ACC112 (cell line): ENCODE data around the gene RRBP1.

Experiments
- H2AFZ ChIP-seq: fragments of 200-600 bp; sonication (generic); one replicate; pipeline ENCODE4 v1.6.0; 2017; ENCODE audit warnings: antibody characterized with exemption, low read length; ENCODE audit not compliant: unreplicated experiment
- H3K27ac ChIP-seq: fragments of 200-600 bp; sonication (generic); 2 replicates; pipeline ENCODE4 v1.5.1; 2014; ENCODE audit warnings: low read depth, mild to moderate bottlenecking, antibody characterized with exemption, low read length, moderate library complexity
- H3K27me3 ChIP-seq: fragments of 200-600 bp; sonication (generic); 2 replicates; pipeline ENCODE4 v1.6.1; 2014; ENCODE audit warnings: mild to moderate bottlenecking, antibody characterized with exemption, low read length, moderate library complexity, mixed read lengths; ENCODE audit not compliant: insufficient read depth
- H3K36me3 ChIP-seq: fragments of 200-600 bp; sonication (generic); 2 replicates; pipeline ENCODE4 v1.6.1; 2016; ENCODE audit warnings: mild to moderate bottlenecking, antibody characterized with exemption, low read length, moderate library complexity, mixed read lengths; ENCODE audit not compliant: insufficient read depth
- H3K4me1 ChIP-seq: fragments of 200-600 bp; sonication (generic); one replicate; pipeline ENCODE4 v1.6.1; 2016; ENCODE audit warnings: low read length, mixed read lengths; ENCODE audit not compliant: insufficient read depth, unreplicated experiment, control insufficient read depth
- H3K4me3 ChIP-seq: fragments of 200-600 bp; sonication (generic); 2 replicates; pipeline ENCODE4 v1.5.1; 2014; ENCODE audit warnings: mild to moderate bottlenecking, low read depth, low read length
- H3K79me2 ChIP-seq: fragments of 200-600 bp; sonication (generic); one replicate; pipeline ENCODE4 v1.6.0; 2016; ENCODE audit warnings: low read length; ENCODE audit not compliant: control insufficient read depth, unreplicated experiment, insufficient read depth

Gene RRBP1

DNA sequence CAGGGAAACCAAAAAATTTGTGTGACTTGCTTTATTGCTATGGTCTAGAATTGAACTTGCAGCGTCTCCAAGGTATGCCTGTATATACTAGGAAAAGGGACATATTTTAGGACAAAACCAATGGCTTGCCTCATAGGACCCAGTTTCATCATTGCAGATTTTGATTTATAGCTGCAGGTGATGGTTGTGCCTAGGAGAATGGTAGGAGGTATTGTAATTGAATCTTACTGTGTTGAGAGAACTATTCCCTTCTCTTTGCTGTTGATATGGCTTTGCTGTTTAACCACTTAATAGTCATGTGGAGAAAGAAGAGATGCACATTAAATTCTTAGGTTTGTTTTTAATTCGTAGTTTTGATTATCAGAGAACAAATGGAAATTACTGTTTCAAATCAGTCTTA lies 95.8 kb downstream of the RRBP1 start:
- Histone ChIP-seq H3K4me3 (no peak overlapping the region), H2AFZ (no peak overlapping the region), H3K27ac (no peak overlapping the region), H3K4me1 (peaks cover 34% of the 10 kb centered on the region), H3K79me2 (peaks cover 76% of the 10 kb centered on the region), H3K27me3 (no peaks in the 10 kb centered on the region), H3K36me3 (no peaks in the 10 kb centered on the region)

DNA sequence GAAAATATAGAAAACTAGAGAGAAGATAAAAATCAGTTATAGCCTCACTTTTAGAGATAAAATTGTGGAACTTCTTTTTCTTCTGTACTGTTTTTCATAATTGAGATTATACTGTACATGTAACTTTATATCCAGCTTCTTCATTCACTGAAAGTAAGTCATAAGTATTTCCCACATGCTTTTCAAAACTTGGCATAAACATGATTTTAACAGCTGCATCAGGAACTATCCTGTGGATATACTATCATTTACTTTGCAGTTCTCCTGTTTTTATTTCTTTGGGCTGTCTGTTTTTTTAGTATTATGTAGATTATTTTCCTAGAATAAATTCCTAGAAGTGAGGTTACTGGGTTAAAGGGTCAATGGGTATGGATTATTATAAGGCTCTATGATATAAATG lies 97.4 kb downstream of the RRBP1 start:
- Histone ChIP-seq H3K27me3 (no peaks in the 10 kb centered on the region), H2AFZ (no peak overlapping the region), H3K4me1 (peaks cover 35% of the 10 kb centered on the region), H3K36me3 (no peaks in the 10 kb centered on the region), H3K4me3 (no peak overlapping the region), H3K79me2 (peaks cover 79% of the 10 kb centered on the region), H3K27ac (no peak overlapping the region)

GRCh38 chr20:17583126-17583525 lies 98.9 kb downstream of the RRBP1 start:
- H3K27ac ChIP-seq: no peak overlapping the region
- H2AFZ ChIP-seq: no peak overlapping the region
- H3K4me3 ChIP-seq: no peak overlapping the region
- no peaks in the 10 kb centered on the region for H3K36me3 ChIP-seq
- H3K79me2 ChIP-seq: peaks cover 85% of the 10 kb centered on the region
- no peaks in the 10 kb centered on the region for H3K27me3 ChIP-seq
- peaks cover 33% of the 10 kb centered on the region for H3K4me1 ChIP-seq

- Histone ChIP-seq H3K79me2 (peaks cover 82% of the 10 kb centered on the region), H2AFZ (no peak overlapping the region), H3K4me1 (peaks cover 25% of the 10 kb centered on the region), H3K36me3 (no peaks in the 10 kb centered on the region), H3K27me3 (no peaks in the 10 kb centered on the region), H3K4me3 (no peak overlapping the region), H3K27ac (no peak overlapping the region)
Observed at GRCh38 chr20:17580895-17581294, 101.1 kb downstream of the RRBP1 start.

- H3K4me3 ChIP-seq: no peak overlapping the region
- no peaks in the 10 kb centered on the region for H3K36me3 ChIP-seq
- H3K4me1 ChIP-seq: peaks cover 25% of the 10 kb centered on the region
- H3K27ac ChIP-seq: no peak overlapping the region
- no peak overlapping the region for H2AFZ ChIP-seq
- H3K79me2 ChIP-seq: peaks cover 82% of the 10 kb centered on the region
- H3K27me3 ChIP-seq: no peaks in the 10 kb centered on the region
Observed at GRCh38 chr20:17579369-17580039, 102.5 kb downstream of the RRBP1 start.

DNA sequence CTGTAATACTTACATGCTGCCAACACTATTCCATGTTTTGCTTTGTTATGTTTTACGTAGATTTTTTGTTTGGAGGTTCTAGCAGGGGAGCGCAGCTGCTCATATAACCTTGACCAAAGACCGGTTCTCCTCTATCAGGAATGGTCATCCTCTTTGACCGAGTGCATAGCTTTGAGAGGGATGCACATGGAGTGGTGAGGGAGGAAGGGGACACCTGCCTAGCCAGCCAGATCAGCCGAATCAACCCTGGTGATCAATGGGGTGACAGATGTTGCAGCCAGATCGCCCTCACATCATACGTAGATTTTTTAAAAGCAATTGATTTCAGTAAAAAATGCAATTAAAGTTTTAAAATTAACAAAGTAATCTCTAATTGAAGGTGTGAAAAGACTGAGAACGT lies 105.8 kb downstream of the RRBP1 start:
- H3K27me3 ChIP-seq: no peaks in the 10 kb centered on the region
- peaks cover 90% of the 10 kb centered on the region for H3K79me2 ChIP-seq
- no peaks in the 10 kb centered on the region for H3K36me3 ChIP-seq
- H3K4me1 ChIP-seq: peaks cover 36% of the 10 kb centered on the region
- no peak overlapping the region for H3K27ac ChIP-seq
- no peak overlapping the region for H3K4me3 ChIP-seq
- H2AFZ ChIP-seq: no peak overlapping the region

- no peak overlapping the region for H3K27ac ChIP-seq
- peaks cover 24% of the 10 kb centered on the region for H3K4me1 ChIP-seq
- H3K4me3 ChIP-seq: no peak overlapping the region
- no peaks in the 10 kb centered on the region for H3K36me3 ChIP-seq
- no peak overlapping the region for H2AFZ ChIP-seq
- no peaks in the 10 kb centered on the region for H3K27me3 ChIP-seq
- peaks cover 77% of the 10 kb centered on the region for H3K79me2 ChIP-seq
Observed at GRCh38 chr20:17573463-17573862, 108.6 kb downstream of the RRBP1 start.

- Histone ChIP-seq H3K4me1 (peaks cover 30% of the 10 kb centered on the region), H3K27ac (no peak overlapping the region), H3K27me3 (no peaks in the 10 kb centered on the region), H3K4me3 (peak overlapping the region; percentile 95), H2AFZ (no peak overlapping the region), H3K79me2 (peaks cover 67% of the 10 kb centered on the region), H3K36me3 (no peaks in the 10 kb centered on the region)
Observed at GRCh38 chr20:17572034-17572638, 109.9 kb downstream of the RRBP1 start.

GRCh38 chr20:17571153-17571527 lies 110.9 kb downstream of the RRBP1 start:
- Histone ChIP-seq H3K79me2 (peaks cover 57% of the 10 kb centered on the region), H2AFZ (no peak overlapping the region), H3K4me1 (peaks cover 30% of the 10 kb centered on the region), H3K4me3 (peak overlapping the region; percentile 95), H3K27me3 (no peaks in the 10 kb centered on the region), H3K36me3 (no peaks in the 10 kb centered on the region), H3K27ac (peak overlapping the region; percentile 96)

DNA sequence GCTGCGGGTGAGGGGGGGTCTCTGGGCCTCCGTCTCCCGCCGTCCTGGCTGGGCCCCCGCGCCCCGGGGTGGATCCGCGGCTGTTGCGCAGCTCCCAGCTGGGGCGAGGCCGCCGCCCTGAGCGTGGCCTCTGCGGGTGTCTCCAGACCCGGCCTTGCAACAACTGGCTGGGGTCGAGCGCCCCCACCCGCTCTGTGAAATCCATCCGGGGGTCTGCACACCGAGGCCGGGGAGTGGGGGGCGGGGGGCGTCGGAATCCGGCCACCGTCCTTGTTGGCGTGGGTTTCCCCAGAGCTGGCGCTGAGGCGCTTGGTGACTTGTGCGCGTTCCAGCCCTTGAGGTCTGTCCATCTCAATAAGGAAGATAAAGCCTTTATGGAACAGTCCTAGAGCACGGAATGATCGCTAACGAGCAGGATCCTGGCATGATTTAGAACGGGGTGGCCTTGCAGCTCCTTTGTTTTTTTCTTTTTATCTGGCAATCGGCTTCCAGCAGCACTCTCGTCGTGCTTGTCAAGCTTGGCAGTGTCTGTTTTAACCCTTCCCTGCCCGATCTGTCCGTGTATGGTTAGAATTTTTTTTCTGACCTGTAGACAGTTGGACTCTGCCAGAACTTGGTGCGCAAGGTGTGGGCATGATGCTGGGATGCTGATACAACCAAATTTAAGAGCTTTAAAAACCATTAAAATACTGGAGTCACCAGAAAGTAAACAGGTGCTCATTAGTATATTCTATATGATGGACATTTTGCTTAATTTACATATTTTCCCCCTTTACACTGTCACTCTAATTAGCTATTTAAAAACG lies 111.5 kb downstream of the RRBP1 start:
- peaks cover 31% of the 10 kb centered on the region for H3K4me1 ChIP-seq
- peak overlapping the region; percentile 96 for H3K27ac ChIP-seq
- peaks cover 51% of the 10 kb centered on the region for H3K79me2 ChIP-seq
- H3K4me3 ChIP-seq: peak overlapping the region; percentile 95
- no peak overlapping the region for H2AFZ ChIP-seq
- no peaks in the 10 kb centered on the region for H3K27me3 ChIP-seq
- H3K36me3 ChIP-seq: no peaks in the 10 kb centered on the region
